GM21526 (cell line): ENCODE measurements around the gene EXPH5.

ENCODE experiments used
- ATAC-seq: cut with Tn5 transposase; IDR thresholded peaks from one replicate; pipeline ENCODE4 v1.9.1; 2021; ENCODE audit warnings: moderate library complexity; ENCODE audit not compliant: unreplicated experiment, low FRiP score

The EXPH5 gene

DNA sequence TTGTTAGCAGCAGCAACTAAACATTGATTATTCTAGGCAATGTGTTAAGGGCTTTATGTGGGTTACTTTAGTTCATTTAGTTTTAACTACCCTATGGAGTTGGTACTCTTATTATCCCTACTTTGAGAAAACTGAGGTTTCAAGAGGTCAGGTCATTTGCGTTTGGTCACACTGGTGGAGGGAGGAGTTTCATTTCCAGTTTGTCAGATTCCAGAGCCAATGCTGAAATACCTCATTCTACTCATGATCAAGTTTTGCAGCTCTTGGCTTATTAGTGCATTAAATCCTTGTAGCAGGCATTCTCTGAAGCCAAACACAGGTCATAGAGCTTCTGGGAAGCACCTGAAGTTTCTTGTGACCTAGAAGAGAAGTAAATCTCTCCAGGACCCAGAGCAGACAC lies 71.2 kb downstream of the EXPH5 start:
- ATAC-seq, result no peak

DNA sequence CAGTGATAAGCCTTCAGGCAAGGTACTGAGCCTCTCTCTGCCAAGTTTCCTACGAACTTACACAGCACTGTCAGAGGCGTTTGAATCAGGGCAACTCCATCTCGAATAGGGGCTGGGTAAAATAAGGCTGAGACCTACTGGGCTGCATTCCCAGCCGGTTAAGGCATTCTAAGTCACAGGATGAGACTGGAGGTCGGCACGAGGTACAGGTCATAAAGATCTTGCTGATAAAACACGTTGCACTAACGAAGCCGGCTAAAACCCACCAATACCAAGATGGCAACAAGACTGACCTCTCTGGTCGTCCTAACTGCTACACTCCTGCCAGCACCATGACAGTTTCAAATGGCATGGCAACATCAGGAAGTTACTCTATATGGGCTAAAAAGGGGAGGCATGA lies 75.0 kb downstream of the EXPH5 start:
- ATAC-seq, result no peak

DNA sequence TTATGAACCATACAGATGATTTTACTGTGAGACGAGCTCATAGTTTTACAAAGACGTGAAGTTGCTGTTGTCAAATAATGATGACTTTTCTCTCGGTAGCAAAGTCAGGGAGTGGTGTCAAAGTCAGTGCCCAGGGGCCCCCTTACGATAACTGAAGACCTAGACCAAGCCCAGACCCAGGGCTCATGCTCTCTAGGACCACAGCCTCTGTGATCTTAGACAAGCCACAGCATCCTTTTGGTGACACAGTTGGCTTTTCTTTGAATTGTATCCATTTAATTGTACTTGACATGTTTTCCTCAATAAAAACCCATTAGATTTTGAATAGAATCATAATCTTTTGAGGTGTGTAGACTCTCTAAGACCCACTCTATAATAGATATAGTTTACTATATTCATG lies 77.4 kb downstream of the EXPH5 start:
- ATAC-seq, result no peak

GRCh38 chr11:108512708-108513107 lies 80.9 kb downstream of the EXPH5 start:
- no peak for ATAC-seq

- ATAC-seq, result no peak
These were observed 81.6 kb downstream of the EXPH5 start for GRCh38 chr11:108511851-108512474.

DNA sequence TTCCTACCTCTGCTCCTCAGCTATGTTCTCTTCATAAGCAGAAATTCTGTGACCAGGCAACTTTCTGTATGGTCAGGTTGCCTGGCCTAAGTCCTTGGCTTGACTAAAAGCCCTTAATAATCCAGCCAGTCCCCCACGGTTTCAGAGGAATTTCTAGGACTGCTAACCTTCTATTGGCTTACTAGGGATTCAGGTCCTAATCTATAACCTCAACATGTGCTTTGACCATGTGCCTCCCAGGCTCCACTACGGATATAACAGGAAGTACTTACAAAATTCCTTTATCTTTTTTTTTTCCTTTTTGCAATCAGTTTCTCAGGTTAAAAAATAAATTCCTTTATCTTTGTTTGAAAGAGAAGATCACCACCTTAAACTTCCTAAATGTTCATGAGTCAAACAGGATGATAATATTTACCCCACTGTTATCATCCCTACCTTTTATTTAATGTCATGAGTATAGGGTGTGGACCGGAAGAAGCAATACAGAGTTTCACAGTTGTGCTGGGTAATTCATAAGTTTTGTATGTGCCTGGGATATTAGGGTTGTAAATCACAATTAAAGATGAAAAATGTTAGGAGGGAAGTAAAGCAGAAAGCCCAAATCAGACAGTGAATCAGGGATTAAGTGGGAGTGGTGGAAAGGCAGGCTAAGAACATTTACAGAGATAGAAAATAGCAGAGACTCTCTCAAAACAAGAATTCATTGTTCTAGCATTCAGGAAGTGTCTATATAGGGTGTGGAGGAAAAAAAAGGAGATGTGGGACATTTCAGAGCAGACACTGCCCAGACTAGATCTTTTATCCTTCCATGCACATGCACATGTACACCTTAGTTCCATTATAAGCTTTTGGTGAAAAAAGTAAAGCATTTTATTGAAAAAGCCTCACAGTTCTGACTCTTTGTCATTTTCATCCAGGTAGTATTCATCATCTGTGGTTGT lies 84.6 kb downstream of the EXPH5 start:
- no peak for ATAC-seq

- no peak for ATAC-seq
These were observed 92.2 kb downstream of the EXPH5 start for GRCh38 chr11:108501396-108501795.

GRCh38 chr11:108500721-108501120 lies 92.8 kb downstream of the EXPH5 start:
- no peak for ATAC-seq

DNA sequence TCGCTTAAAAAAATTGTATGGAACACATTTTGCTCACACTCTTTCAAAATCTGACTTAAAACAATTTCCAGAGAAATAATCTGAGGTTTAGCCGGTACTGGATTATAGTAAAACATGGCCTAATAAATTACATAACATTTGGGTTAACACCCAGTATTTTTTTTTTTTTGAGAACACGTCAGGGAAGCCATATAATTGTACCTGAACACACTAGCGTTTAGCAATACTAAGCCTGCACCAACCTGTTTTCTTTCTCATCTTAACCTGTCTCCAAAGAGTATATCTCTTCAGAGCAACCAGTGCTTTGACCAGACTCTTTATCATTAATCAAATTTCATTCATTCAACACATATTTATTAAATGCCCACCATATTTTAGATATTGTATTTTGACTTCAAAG lies 93.4 kb downstream of the EXPH5 start:
- ATAC-seq, result no peak

GRCh38 chr11:108498816-108499408 lies 94.7 kb downstream of the EXPH5 start:
- ATAC-seq, result no peak

- peak; percentile 48 for ATAC-seq
These were observed 95.3 kb downstream of the EXPH5 start, which contains the start of gene POGLUT3 for GRCh38 chr11:108498046-108498815. Gene POGLUT3 (minus strand): TSS chr11:108498384. CDS start chr11:108498366, 18 bp downstream.

- peak; percentile 36 for ATAC-seq
These were observed 96.1 kb downstream of the EXPH5 start for GRCh38 chr11:108497317-108498045.

GRCh38 chr11:108496643-108497256 lies 96.8 kb downstream of the EXPH5 start:
- no peak for ATAC-seq

DNA sequence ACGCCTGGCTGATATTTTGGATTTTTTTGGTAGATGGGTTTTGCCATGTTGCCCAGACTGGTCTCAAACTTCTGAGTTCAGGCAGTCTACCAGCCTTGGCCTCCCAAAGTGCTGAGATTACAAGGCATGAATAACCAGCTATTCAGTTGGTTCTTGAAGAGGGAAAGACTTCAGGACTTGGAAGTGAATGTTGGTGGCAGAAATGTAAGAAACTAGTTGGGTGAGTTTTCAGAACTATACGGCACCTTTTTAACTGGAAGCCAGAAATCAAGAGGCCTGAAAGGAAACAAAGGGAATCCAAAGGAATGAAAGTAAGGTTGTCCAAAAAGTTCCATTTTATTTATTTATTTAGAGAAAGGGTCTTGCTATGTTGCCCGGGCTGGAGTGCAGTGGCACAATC lies 98.2 kb downstream of the EXPH5 start:
- no peak for ATAC-seq

- ATAC-seq, result no peak
These were observed 99.4 kb downstream of the EXPH5 start for GRCh38 chr11:108494182-108494581.

DNA sequence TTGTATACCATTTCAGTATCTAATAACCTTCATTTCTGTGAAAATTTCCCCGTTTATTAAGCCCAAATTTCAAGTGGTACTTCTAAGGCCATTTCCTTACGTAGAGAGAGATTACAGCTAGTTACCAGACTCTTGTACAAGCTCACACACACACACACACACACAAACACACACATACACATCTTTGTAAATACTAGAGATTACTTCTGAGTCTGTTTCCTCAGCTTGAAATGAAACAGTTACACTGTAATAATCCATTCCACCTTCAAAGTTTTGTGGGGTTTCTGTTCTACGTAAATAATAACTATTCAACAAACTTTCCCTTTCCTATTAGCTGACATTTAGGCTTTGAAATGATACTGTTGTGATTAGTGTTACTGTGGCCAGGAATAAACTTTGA lies 101.6 kb downstream of the EXPH5 start:
- ATAC-seq, result no peak

GRCh38 chr11:108486828-108487227 lies 106.7 kb downstream of the EXPH5 start:
- no peak for ATAC-seq

GRCh38 chr11:108486331-108486730 lies 107.2 kb downstream of the EXPH5 start:
- ATAC-seq, result no peak

DNA sequence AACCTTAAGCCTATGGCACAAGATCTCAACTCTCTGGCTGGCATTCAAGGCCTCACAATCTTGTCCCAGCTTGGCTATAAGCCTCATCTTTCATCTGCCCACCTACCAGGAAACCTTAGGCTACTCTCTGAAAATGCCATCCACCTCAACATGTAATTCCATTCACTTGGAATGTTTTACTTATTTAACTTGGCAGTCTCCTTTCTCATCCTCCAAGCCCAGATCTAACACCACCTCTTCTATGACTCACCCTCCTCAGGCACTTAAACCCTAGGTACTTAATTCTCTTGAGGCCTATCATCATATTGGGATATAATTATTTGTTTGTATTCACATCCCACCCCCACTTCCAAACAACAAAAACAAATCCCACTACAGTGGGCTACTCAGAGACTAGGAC lies 110.4 kb downstream of the EXPH5 start:
- ATAC-seq, result no peak
